OCI-M1 (cell line): ENCODE measurements around the gene IL22RA2.

Source experiments
- DNase-seq: peaks from one replicate; lab custom pipeline; 2025; lab: John Stamatoyannopoulos, UW

The IL22RA2 gene

DNA sequence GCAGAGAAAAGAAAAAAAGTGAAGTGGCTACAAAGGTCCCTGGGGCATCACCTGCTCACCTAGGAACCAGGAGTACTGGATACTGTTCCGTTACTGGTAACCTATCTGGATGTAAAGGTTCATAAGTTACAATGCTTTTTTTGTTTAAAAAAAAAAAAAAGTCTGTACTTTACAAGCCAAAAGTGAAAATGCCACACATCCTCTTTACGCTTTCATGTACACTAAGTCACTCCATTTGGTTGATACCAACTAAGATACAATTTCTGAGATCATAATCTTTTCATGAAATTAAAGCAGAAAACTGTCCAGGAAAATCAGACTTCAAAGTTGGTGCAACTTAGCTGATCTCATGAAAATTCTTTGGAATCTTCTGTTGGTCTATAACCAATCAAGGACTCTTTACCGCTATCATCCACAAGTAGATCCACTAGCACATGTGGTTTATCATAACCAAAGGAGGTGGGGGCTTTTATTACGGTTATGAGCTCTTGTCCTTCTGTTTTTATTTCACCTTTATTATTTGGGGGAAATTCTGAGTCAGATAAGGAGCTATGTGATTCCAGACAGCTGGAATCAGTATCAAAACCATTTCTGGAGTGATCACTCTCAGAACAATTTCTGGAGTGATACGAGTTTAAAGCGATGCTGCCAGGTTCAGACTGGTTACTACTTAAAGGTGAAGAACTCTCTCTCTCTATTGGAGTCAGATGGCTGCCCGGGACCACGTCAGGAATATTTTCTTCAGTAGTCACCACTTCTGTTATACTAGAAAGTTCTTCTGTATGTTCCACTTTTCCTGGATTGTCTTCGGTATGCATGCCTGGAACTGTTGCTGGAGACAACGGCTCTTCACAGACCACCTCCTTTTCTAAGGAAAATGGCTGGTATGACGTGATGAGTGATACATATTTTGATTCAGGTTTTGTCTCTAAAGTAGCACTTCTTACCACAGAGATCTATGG is 24.5 kb upstream of the IL22RA2 start:
- DNase-seq, result no peak

DNA sequence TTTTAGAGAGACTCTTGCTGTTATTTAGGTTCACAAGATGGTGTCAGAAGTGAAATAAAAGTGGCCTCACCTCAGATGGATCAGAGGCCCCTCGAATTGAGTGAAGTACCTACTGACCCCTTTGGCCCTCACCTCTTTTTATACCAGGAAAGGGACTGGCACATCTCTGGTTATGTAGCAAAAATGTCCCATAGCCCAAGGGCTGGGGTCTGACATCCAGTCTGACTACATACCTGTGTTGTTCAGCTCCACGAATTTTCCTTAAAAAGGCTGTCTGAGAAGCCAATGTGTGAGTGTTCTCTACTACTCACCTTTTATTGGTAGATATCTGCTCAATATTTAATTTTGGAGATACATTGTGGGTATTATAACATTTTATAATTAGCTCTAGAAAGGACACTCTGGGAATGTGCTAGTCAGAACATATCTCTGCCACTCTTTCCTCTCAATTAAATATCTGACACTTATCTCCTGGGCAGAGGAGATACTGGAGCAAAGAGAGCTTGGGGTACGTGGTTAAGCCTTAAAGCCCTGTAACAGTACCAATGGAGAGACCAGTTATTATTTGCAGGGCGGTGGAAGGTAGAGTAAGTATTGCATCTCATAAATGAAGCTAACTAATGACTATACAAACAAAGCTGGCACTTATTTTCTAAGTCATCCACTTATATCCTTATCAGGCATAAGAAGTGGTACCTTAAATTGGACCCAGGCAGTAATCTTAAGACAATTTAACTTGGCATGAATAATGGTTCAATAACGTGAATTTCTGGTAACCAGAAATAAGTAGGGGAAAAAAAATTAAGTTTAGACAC is 20.0 kb upstream of the IL22RA2 start:
- DNase-seq, result no peak

DNA sequence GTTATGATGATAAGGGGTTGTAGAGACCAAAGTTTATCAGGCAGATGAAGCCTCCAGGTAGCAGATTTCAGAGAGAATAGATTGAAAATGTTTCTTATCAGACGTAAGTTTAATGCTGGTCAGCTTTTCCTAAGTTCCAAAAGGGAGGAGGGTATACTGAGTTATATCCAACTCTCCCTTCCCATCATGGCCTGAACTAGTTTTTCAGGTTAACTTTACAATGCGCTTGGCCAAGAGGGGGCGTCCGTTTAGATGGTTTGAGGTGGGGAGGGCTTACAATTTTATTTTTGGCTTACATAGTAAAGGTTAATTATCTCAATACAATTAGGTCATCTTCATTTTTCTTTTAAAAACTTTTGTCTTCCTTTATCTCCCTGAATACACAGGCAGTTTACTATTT is 19.4 kb upstream of the IL22RA2 start:
- no peak for DNase-seq

DNA sequence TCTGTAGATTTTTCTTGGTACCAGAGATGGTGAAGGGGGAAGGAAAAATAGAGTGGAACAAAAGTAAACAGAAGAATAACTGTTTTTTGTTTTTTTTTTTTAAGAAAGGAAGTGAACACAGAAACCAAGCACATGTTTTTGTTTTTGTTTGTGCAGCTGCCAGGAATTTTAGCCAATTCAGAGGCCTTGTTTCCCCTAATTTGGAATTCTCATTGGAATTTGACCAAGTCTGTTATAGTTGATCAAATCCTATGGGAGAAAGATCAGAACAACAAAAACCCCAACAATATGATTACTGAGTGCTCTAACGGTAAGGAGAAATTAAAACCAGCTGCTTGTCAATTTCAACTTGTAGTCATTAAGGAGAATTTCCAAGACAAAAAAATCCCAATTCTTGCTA is 18.2 kb upstream of the IL22RA2 start:
- DNase-seq, result no peak

DNA sequence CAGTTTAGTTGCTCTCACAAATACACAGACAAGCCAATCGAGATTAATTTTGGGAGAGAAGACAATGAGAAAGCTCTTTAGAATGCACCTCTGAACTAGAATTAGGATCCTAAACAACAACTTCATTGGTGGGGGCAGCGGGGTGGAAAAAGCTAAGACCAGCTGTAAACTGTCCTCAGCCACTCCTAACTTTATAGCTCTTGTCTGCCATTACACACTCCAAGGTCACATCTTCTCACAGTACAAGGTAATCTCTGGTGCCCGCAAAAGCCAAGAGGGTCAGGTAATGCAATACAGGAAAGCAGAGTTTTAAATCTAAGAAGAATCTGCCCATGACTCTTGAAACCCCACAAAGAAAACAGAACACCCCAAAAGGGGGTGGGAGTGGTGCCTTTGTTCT is 17.8 kb upstream of the IL22RA2 start:
- no peak for DNase-seq

DNA sequence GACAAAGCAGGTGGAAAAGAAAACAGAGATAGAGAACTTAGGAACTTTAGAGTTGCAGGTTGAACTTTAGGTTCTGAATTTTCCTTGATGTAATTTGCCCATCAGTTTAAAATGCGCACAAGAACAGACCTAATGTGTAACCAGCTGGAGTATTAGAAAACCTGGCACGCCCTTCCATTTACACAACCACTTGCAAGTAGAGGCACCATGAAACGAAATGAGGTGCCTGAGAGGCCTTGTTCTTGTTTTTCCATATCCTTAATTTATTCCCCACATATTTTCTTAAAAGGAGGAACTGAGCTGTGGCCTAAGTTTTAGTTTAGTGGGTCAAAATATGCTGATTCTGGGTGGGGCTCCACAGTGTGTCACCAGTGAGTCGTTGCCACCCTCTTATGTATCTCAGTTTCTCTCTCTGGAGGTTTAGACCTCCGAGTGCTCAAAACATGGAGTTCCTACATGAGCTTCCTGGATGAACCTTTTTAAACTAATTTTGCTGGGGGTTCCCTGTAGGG is 17.2 kb upstream of the IL22RA2 start:
- no peak for DNase-seq

DNA sequence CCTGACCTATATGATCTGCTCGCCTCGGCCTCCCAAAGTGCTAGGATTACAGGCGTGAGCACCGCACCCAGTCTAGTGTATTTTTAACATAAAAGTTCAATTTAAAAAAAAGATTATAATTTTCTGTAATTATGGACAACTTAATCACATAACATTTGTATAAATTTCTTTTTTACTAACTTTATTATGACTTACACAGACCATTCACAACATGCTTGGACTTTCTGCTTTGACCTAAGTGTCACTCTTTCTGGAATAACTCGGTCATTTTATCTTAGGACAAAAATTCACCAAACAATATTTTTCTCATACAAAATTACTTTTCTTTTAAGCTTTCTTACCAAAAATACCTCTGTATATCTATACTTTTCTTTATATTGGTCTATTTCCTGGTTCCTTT is 15.4 kb upstream of the IL22RA2 start:
- DNase-seq, result peak; percentile 77

DNA sequence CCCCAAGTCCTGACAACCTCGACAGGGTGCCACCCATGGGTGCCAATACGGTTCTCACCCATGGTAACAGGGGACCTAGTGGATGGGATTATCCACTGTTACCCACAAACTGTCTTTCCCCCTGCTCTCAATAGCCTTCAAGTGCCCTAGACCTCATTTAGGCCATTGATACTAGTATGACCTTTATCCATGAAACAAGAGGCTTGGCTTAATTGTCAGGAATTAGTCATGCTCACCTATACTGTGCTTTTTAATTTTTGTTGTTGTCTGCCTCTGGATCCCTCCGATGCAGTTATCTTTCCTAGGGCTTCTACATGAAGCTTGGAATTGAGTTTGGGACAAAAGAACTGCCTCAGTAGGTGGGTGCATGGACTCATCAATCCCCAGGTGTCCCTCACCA is 11.8 kb upstream of the IL22RA2 start:
- no peak for DNase-seq

DNA sequence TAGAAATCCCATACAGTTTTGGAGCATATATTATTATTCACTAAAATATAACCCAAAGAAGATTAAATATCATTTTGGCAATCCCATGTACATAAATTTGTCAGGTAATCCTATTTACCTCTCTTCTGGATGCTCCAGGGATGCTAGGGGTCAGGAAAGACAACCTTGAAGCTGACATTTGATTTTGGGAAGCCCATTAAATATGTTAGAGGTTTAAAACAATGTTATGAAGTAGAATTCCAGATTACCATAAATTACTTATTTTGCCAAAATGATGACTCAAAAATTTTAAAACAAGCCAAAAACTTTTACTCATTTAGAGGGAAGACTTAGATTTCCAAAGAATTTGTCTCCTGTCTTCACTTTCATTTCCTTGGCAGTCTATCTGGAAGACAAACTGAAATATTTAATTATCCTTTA is 9.2 kb upstream of the IL22RA2 start:
- no peak for DNase-seq

DNA sequence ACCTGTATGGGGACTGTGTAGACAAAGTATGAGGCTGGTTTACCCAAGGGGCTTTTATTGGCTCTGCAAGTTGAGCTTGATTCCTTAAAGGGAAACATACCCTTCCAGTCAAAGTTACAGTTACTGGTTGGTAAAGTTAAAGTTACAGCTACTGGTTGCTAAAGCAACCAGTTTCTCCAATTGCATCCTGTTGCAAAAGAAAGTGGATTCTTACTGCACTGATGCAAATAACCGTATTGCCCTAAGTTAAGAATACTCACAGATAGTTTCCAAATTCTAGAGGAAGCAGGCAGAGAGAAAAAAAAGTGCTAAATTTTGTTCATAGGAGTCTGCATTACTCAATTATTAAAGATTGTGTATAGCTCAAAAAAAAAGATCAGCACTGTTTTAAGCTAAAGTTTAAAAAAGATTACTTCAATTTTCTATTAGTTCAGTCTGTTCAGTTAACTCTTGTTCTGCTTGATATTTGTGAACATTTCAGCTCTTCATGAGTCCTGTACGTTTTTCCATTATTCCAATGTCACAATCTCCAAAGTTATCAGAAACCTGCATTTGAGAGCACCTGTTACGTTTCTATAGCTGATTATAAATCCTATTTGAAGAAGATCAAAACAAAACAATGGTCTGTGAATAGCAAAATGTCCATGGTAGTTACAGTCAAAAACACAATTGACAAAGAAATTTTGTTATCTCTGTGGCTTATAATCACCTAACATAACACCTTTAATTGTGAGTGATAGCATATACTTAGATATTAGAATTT is 8.6 kb upstream of the IL22RA2 start:
- peak; percentile 65 for DNase-seq

DNA sequence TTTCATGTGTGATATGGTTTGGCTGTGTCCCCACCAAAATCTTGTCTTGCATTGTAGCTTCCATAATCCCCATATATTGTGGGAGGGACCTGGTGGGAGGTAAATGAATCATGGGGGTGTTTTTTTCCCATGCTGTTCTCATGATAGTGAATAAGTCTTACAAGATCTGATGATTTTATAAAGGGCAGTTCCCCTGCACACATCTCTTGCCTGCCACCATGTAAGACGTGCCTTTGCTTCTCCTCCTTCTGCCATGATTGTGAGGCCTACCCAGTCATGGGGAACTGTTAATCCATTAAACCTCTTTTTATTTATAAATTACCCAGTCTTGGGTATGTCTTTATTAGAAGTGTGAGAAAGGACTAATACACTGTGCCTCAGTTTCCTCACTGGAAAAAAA is 4.2 kb upstream of the IL22RA2 start:
- no peak for DNase-seq

DNA sequence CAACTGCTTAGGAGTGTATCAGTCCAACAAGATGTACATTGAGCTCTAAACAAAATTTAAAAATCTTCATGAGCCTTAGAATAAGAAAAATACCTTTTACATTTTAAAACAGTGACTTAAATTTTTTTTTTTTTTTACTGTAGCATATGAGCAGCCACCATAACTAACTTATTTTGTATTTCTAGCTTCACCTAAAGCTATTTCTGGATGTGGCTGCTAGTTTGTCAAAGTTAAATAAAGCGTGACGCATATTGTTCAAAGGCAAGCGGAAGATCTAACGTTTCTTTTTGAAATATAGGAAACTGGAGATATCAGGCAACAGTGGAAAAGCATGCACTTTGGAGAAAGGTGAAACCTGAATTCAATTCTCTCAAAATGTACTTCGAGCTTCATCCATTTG is 3.3 kb upstream of the IL22RA2 start:
- DNase-seq, result no peak

DNA sequence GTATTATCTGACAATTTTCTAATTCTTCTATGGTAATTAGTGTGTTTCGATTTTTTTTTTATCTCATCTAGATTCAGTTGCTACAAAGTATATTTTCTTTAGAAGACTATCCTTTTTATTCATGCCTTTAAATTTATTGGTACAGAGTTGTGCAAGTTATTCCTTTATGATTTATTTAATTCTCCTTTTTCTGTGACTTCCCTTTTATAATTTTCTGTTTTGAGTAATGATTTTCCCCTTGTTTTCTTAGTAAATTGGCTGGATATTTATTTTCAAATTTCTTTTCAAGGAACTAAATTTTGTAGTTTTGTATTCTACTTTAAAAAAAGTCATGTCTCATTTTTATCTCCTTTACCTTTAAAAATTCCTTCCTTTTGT is 2.4 kb upstream of the IL22RA2 start:
- no peak for DNase-seq

DNA sequence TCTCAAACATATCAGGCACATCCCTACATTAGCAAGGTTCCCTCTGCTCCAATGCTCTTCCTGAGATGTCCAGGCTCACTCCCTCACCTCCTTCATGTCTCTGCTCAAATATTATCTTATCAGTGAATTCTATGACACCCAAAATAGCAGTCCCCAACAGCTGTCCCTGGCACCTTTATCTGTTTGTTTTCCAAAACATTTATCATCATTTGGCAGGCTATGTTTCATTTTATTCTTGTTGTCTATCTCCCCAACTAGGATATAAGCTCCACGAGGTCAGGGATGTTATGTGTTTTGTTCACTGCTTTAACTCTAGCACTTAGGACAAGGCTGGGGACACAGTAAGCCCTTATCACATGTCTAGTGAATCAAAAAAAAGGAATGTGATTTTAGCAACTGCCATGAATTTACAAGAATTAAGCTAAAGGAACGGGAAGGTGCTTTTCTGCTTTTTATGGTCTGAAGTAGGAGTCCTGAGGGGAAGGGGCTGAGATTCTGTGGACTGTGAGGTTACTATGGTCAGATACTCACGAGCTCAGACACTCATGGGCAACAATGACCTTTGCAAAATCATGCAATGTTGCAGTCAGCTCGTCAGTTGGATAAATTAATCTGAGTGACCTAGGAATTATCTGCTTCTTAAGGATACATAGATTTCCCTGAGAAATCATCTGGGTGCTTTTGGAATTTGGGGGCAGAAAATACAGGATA is 1.9 kb upstream of the IL22RA2 start:
- DNase-seq, result no peak

DNA sequence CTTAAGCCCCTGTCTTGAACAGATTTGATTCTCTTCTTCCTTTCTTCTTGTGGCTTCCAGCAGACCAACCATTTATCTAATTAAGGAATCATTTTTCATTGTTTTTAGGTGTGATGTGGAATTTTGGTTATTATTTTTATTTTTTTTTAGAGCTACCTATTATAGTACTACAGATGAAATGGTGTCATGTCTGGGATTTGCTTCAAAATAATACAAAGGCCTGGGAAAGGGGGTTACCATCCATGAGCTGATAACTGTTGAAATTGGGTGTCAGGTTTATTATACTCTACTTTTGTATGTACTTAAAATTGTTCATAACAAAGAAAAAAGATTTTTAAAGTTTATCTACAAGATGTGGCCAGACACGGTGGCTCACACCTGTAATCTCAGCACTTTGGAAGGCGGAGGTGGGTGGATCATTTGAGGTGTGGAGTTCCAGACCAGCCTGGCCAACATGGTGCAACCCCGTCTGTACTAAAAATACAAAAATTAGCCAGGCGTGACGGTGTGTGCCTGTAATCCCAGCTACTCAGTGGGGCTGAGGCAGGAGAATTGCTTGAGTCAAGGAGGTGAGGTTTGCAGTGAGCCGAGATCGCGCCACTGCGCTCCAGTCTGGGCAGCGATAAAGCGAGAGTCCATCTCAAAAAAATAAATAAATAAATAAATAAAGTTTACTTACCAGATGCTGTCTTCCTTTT is 561 bp downstream of the IL22RA2 start:
- DNase-seq, result no peak

DNA sequence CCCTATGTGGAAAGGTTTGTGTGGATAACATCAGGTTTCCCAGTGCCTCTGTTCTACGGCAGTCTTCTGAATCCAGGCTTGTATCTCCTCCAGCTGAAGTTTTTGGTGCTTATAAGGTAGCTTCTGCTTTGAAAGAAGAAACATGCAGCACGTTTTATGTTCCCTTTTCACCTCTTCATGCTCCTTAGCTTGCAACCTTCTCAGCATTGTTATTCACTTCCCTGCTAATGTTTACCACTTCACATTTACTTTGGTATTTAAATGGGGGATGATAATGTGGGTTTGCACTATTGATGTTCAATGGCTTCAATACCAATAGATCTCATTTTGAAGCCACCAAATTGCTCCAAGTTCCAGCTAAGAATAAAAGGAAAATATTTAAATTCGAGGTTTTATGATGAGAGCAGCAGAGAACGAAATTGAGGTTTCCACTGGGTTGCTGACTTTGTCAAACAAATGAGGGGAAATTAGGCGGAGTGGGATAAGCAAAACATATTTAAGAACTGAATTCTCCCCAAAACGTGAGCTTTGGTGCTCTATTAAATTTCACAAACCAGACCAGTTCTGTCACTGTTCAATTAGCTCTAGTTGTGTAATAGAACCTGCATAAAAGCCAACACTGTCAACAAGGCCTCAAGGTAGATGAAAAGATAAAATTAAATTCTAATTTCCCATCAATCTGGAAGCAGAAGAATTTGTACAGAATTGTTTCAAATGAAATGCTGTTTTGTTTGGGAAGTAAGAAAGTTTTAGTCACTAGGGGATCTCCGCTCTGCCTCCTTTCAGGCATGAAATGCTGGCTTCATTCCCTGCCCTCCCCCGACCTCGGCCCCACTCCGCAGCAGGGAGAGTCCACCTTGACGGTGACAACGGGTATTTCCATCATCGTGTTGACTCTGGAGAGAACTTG is 1.4 kb downstream of the IL22RA2 start:
- no peak for DNase-seq

DNA sequence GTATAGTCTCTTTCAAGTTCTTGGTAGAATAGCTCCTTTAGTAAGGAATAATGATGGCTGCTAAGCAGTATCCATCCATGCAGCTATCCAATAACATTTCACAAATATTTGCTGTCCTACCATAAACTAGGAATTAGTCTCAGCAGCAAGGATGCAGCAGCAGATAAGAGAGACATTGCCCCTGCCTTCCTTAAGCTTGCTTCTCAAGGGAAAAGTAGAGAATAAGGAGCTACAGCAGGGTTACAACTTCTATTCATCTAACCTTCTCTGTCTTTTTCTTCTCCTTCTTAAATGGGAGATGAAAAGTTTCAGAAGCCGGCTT is 2.4 kb downstream of the IL22RA2 start:
- no peak for DNase-seq

DNA sequence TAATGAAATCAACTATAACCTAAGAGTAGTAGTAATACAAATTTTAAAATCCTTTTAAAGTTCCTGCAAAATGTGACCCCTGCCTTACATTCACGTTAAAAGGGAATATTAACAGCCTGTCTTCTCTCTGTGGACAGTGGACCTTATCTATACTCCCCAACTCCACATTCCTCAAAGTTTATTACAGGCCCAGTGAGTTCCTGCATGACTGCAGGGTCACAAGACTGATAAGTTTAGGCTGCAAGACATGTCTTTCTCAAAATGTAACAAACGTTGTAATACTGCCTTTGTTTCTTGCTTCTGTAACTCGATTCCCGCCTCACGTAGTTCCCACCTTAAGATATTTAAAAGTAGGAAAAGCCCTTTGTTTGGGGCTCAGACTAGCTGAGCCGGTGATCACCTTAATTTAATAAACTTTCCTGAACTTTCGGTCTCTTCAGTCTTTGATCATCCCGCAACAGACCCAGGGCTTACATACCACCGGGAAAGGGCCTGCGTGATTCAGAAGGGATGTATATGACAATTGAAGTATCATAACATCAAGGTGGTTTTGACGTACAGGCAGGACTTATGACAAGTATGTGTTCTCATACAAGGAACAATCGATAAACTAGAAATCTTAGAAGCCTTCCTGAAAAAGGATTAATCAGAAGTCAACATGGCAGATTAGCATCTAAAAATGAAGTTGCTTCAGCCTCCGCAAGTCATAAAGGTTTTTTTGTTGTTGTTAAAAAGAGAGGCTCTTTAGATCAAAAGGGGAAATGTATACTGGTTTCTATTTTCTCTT is 3.0 kb downstream of the IL22RA2 start:
- DNase-seq, result no peak

DNA sequence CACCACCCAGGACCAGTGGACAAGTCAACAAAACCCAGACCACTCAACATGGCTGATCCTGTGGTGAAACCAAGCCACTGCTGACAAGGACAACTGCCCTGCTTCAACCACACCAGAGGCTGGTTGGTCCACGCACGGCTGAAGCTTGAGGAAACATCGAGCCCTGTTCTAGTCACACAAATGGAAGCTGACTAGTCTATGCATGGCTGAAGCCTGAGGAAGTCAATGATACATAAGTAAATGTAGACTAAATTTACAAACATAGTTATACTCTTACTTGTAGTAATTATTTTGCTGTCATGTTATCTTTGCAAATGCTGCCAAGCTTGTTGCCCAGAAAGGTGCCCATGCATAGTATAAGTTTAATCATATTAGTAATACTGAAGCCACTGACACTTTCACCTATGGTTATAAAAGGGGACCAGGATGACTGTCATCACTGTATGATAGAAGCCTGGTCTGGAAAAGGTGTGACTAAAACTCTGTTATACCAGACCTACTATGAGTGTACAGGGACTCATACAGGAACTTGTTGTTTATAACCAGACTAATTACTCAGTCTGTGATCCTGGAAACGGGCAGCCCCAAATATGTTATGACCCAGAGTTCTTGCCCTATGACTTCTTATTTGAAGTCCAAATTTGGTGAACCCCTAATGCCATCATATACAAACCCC is 5.6 kb downstream of the IL22RA2 start:
- DNase-seq, result no peak
